Activated effector memory CD4-positive, alpha-beta T cell treated with anti-CD3 and anti-CD28 coated beads, Interleukin-2, amount 50 U/mL, for 16 hours (primary cell): ENCODE measurements around the gene RRP9.
"Not testable (repeated sequence)": the region's sequence is repeated elsewhere in the genome, so short reads cannot be mapped to it uniquely, and the experiment has no call there.

Experiments
- DNase-seq: peaks from one replicate; pipeline ENCODE4 v3.0.0-alpha.2; 2020

The RRP9 gene

DNA sequence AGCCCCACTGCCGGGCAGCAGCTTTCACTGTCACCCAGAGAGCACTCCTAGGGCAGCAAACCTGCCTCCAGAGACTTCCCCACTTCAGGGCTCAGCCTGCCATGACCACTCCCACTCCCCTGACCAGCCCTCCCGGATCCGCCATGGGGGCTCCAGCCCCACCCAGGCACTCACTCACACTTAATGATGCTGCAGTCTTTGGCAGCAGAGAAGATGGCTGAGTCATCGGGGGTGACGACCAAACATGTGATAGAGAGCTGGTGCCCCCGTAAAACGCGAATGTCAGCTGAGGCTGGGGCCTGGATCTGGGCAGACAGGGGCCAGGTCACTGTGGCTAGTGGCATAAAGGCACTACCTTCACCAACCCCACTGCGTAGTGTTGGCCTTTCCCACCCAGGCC is 4.7 kb downstream of the RRP9 start:
- DNase-seq: no peak

DNA sequence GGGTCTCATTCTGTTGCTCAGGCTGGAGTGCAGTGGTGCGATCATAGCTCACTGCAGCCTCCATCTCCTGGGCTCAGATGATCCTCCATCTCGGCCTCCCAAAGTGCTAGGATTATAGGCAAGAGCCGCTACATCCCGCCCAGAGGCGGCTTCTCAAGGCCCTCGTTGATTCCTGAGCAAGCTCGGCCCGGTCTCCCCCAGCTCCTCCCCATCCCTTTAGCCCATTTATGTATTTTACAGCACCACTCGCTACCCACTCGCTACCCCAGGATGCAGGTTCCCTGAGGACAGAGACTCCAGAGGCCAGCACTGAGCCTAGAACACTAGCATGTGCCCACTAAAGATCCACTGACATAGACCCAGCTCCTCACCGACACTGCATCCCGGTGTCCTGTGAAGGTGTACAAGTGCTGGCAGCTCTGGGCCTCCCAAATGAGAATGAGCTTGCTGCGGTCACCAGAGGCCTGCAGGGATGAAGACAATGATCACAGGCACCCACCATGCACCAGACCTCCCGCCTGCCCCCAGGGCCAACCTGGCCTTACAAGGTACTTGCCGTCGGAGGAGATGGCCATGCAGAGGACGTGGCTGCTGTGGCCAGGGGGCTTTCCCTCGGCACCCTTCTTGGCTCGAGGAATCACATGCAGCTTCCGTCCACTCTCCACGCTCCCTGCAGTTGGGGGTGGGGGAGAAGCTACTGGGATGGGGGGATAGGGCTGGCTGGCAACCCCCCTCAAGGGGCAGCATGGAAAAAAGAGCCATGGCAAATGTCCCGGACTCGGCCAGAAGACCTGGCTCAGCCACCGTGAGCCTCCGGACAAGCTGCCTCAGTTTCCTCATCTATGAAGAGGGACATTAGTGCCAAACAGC is 5.6 kb downstream of the RRP9 start:
- no peak for DNase-seq

DNA sequence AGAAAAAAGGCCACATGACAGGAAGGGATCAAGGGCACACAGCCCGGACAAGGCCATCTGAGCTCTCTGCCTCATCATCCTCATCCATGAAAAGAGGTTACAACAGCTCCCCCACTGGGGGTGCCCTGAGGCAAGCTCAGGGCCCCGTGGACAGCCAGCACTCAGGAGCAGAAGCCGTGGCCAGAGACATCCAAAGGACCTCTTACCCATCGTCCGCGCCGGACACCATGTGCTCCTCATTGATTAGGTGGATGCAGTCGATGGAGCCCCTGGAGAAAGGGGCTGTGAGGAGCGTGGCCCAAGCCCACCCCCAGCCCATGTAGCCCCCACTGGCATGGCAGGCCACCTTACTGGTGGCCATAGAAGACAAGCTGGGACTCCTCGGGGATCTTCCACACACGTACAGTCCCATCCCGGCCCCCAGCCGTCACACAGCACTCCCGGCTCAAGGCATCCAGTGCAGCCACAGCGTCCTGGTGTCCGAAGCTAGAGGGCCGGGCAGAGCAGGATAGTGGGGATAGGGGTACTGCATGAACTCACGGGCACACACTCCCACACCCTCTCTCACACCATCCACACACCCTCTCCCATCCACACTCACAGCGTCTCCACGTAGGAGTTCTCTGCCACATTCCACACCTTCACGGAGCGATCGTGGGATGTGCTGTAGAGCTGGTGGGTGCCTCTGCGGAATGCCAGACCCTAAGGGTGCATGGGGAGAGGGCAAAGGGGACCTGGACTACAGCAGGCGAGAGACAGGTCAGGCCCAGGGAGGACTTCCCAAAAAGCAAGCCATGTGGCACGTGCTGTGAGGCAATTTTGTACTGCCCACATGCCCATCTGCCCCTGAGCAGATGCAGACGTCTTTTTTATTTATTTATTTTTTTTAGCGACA is 6.5 kb downstream of the RRP9 start:
- DNase-seq: no peak

DNA sequence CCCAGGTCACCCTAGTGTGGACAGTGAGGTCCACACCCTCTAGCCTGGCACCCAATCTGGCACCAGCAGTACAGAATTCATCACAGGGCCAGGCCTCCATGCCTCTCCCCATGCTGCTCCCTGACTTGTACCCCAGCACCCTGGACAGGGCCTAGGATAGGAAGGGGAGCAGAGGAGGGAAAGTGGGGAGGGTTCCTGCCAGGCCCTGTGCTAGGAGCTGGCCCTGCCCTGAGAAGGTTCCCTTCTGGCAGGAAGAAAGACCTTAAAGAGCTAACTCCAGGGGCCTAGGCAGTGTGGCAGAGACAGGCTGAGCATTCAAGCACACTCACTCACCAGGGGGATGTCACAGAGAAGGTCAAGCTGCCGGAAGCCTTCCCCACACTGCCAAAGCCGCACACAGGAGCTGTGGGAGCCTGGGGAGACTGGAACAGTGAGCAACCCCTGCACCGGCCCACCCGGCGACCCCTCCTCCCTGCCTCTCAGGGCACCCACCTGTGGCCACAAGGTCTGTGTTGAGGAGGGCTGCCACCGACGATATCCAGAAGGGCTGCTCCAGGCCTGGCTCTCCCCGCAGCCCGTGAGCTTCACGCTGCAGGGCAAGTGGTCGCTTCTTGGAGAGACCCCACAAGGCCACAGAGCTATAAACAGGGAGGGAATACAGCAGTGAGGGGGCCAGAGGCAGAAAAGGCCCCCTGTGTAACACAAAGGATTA is 7.4 kb downstream of the RRP9 start:
- DNase-seq: no peak

DNA sequence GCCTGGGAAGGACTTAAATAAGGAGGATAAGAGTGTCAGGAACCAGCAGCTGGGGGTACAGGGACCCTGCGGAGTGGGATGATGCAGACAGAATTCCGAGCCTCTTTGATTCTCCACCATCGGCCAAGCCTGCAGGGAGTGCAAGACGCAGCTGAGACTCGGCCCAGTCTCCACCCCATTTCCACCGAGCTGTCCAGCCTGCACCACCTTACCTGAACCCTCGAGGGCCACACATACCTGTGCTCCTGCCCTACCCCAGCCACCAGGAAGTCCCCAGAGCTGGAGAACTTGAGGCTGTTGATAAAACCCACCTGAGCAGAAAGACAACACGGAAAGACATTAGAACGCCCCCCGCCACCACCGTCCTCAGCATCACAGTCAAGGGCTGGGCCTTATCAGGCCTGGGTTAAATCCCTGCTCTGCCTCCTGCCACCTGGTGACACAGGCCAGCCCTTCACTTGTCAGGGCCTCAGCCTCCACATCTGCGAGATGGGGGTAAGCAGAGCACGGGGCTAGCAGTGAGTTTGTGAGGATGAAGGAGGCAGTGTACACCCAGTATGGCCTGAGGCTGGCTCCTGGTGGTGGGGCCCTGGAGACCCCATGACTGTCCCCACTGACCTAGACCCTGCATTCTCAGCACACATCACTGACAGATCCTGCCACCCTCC is 8.1 kb downstream of the RRP9 start:
- no peak for DNase-seq

DNA sequence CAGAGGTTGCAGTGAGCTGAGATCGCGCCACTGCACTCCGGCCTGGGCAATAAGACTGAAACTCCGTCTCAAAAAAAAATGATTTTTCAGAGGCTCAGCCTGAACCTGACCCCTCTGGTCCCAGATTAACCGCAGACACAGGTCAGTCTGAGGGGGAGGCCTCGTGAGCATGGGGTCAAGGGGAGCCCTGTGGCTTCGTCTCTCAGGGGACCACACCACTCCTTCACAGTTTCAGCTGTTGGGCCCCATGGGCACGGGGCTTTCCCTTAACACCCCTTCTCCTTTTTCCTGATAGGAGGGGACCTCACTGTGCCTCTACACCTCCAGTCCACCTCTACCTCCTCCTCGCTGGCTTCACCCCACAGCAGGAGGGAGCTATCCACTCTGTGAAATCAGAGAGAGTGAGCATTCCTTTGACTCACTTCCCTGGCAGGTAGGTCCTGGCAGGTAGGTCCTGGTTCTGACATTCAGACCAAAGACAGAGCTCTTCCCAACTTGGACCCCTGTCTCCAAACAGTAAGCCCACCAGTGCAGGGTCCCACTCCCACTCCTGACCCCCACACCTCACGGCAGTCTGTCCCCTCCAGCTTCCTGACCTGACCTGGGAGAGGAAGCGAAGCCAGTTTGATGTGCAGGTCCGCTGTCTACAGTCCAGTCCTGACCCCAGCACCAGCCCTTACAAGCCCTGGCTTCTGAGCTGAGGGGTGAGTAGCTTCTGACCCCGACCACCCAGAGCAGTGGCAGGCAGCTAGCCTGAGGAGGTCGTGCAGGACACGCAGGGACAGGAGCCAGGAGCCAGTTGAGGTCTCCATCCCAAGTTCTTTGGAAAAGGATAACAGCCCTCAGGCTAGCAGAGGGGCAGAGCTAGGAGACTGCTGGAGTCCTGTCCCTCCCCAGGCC is 9.0 kb downstream of the RRP9 start:
- DNase-seq: no peak

DNA sequence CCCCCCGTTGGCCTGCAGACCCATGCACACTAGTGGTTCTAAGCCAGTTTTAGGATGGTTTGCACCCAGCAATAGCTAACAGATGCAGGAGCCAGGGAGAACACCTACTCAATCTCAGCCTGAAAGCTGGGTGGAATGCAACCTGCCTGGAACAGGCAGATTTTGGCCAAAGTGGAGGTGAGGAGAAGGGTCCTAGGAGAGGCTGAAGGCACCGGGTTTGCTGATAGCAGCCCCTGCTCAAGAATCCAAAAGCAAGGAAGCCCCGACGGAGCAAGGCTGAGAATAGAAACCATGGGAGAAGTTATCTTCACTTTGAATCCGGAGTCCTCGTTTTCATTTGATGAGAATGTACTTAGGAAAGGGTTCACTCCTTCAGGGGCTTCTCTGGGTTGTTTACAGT is 9.9 kb downstream of the RRP9 start:
- no peak for DNase-seq

DNA sequence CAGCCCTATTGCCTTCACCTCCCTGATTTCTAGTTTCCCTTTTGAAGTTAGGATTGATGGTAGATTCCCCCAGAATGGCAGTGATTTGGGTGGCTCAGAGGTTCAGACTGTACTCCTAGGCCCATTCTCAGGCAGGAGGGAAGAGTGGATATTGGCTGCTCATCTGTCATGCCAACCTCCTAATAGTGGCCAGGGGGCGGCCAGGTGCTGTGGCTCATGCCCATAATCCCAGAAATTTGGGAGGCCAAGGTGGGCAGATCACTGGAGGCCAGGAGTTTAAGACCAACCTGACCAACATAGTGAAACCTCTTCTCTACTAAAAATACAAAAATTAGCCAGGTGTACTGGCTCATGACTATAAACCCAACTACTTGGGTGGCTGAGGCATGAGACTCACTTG is 11.3 kb downstream of the RRP9 start:
- no peak for DNase-seq

DNA sequence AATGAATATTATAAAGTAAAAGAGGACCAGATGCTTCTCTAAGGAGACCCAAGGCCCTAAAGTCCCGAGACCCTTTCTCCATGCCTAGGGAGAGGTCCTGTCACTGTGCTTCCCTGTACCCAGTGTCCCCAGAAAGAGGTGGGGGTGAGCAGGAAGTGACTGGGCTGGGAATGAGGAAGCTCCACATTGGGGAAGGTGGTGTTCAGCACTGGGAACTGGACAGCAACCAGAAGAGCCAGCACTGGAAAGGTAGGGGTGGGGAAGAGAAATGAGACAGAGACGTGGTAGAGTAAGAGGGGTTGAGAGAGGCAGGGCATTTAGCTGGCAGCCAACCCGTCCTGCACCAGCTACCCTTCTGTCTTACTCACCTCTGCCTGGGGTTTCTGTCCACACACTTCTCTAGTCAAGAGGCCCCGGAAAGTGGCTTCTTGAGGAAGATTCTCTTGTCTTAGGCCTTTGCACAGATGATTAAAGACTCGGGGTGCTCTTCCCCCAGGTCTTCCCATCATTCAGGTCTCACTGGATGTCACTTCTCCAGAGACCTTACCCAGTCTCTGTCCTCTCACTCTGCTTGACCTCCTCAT is 12.2 kb downstream of the RRP9 start:
- DNase-seq: no peak

DNA sequence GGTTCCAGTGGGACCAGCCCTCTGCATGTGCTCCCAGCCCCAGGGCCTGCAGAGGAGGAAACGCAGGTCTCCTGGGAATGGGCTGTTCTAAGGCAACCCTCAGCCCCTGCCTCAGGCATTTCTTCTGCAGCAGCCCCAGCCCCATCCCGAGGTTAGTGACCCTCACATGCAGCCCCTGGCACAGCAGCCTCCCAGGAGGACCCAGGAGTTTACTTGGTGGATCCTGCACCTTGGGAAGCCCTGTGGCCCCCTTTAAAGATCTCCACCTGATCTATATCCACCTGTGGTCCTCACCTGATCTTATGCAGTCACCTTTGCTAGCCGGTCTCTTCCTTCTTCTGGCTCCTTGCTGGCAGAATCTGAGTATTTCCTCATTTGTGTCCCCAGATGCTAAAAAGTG is 12.7 kb downstream of the RRP9 start:
- not testable (repeated sequence) for DNase-seq

DNA sequence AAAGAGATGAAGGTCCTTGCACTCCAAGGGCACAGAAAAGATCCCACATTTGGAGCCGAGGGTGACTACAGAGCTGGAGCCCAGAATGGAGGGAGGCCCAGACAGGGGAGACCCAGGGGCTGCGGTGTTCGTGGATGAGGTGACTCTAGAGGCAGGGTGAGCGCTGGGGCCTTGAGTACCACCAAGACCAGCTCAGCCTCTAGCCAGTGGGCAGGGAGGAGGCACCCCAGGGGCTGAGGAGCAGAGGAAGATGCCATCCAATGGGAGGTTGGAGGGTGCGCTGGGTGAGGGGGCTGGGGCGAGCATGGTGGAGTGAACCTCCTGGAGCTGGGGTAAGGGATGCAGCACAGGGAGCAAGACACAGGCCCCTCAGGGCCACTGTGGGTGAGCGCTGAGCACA is 13.3 kb downstream of the RRP9 start:
- DNase-seq: no peak

DNA sequence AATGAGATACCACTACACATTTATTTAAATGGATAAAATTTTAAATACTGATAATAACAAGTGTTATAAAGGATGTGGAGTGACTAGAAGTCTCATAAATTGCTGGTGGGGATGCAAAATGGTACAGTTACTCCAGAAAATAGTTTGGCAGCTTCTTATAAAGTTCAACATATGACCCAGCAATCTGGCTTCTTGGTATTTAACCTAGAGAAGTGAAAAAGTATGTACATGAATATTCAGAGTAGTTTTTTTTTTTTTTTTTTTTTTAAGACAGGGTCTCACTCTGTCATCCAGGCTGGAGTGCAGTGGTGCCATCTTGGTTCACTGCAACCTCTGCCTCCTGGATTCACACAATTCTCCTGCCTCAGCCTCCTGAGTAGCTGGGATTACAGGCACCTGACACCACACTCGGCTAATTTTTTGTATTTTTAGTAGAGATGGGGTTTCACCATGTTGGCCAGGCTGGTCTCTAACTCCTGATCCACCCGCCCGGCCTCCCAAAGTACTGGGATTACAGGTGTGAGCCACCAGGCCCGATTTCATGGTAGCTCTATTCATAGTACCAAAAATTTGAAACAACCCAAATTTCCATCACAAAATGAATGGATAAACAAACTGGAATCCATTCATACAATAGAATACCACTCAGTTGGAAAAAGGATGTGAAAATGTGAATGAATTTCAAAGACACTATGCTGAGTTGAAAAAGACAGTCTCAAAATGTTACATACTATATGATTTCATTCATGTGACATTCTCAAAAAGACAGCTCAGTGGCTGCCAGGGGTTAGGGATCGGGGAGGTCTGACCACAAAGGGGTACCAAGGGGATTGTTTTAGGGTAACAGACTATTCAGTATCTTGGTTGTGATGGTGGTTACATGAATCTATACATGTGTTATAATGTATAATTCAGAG is 14.4 kb downstream of the RRP9 start:
- DNase-seq: no peak

DNA sequence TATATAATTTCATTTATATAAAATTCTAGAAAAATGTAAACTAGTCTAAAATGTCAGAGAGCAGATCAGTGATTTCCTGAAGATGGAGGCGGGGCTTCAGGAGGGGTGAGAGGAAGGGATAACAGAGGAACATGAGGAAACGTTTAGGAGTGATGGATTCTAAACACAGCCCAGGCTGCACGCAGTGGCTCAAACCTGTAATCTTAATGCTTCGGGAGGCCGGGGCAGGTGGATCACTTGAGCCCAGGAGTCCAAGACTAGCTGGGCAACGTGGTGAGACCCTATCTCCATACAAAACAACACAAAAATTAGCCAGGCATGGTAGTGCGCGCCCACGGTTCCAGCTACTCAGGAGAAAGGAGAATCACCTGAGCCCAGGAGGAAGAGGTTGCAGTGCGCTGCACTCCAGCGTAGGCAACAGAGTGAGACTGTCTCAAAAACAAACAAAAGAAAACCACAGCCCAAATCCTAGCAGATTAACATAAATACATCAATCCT is 20.6 kb downstream of the RRP9 start:
- DNase-seq: peak; percentile 51

DNA sequence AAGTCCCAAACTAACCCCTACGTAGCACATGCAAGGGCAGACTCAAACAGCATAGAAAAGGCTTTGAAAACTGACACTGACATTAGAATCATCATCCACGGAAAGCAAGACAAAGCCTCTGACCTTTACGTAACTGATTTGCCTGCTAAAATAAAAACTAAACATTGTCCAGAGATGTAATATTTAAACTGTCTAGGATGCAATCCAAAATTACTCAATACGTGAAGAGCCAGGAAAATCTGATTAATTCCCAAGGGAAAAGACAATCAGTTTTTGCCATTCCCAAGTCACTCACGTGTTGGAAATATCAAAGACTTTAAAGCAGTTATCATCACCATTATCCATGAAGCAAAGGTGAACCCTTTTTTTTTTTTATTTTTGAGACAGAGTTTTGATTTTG is 25.3 kb downstream of the RRP9 start:
- DNase-seq: no peak

DNA sequence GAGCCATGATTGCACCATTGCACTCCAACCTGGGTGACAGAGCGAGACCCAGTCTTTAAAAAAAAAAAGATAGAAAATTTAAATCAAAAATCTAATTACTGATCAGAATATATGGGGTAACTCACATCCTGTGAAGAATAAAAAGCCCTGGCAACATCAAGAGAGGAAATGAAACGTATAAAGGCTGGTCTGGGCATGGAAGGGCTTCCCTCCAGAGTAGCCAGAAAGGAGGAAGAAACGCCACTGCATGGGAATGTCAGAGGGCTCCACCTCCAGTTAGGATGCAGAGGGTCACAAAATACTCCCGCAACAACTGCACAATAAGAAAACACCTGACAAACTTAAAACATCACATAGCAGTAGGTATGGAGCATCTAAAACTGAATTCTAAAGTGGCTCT is 33.7 kb downstream of the RRP9 start:
- DNase-seq: no peak

DNA sequence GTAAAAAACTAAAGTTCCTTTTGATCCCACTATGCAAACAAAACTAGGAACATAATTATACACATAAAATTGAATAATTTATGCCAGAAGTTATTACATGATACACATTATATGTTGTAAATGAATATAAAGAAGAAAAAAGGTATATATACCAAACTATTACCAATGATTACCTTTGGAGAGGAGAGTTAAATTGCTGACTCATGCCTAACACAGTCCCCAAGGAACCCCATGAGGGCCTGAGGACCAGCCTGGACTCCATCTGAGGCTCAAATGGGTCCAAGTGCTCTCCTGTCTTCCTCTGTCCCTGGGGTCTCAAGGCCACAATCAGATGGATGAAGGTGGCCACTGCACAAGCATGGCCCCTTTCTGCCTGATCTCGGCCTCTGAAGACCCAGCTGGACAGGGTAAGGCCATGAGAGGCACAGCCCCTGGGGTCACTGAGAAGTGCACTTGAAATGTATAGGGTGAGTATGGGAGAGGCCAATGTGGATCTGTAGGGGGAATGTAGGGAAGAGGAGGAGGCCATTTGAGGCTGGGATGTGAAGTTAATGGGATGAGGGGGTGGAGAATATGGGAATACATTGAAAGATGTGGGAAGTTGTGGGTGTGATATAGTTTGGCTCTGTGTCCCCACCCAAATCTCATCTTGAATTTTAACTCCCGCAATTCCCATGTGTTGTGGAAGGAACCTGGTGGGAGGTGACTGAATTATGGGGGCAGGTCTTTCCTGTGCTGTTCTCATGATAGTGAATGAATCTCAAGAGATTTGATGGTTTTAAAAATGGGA is 37.5 kb downstream of the RRP9 start:
- no peak for DNase-seq

DNA sequence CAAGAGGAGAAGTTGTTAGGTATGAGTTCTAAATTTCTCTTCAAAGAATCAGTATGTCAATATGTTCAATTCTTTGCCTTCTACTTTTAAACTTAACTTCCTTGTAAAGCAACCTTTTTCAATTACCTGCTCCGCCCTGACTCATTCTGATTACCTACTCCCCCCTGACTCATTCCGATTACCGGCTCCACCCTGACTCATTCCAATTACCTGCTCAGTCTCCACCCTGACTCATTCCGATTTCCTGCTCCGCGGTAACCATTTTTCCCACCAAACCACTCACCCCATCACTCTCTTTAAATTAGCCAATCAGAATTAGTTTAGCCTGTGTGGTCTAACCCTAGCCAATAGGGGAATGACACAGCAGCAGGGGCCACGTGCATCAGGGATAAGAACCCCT is 39.3 kb downstream of the RRP9 start:
- peak; percentile 70 for DNase-seq

DNA sequence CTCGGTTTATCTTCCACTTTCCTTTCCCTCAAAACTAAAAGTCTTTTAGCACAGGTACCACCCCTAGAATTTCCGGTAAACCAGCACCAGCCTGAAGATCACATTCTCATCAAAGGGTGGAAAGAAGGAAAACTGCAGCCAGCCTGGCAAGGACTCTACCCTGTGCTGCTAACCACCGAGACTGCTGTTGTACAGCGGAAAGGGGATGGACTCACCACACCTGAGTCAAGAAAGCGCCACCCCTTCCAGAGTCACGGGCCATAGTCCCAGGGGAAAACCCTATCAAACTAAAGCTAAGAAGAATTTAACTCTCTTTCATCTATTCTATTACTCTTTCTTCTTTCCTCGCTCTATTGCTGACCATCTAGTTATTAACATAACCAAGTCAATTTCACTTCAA is 41.7 kb downstream of the RRP9 start:
- DNase-seq: not testable (repeated sequence)

DNA sequence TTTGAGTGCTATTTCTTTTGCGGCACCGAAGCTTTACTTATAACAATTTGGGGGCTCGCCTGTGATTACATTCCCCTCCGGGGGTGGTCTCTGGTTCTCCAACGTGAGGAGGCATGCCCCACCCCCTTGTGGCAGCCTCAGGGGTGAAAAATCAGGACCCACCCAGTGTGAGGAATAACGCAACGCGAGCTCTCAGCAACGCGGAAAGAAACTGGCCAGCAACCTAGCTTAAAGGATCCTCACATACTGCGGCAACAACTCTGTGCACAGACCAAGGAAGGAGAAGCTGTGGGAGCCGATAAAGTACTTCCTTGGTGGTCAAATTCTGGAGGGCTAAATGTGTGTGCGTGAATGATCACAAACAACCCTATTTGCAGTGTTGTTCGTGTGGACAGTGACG is 44.3 kb downstream of the RRP9 start:
- DNase-seq: no peak
